ENCODE measurements around the gene URB1.
"Not testable (repeated sequence)": the region's sequence is repeated elsewhere in the genome, so short reads cannot be mapped to it uniquely, and the experiment has no call there.

Gene URB1

DNA sequence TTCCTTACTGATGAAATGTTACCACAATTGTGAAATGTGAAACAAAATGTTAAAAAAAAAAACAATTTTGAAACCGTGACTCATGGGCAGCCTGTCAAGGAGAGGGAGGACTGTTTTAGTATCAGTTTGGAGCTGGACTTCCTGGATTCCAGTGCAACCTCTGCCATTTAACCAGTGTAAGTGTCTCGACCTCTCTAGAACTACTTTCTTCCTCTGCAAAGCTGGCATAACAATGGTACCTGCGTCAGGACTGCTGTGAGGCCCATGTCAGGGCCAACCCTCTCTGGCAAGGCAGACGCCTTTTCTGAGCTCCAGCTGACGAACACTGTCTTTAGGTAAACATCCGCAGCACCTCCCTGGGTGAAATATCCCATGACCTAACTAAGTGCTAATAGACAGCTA is 20.9 kb downstream of the URB1 start:
- DNase-seq = no peak

DNA sequence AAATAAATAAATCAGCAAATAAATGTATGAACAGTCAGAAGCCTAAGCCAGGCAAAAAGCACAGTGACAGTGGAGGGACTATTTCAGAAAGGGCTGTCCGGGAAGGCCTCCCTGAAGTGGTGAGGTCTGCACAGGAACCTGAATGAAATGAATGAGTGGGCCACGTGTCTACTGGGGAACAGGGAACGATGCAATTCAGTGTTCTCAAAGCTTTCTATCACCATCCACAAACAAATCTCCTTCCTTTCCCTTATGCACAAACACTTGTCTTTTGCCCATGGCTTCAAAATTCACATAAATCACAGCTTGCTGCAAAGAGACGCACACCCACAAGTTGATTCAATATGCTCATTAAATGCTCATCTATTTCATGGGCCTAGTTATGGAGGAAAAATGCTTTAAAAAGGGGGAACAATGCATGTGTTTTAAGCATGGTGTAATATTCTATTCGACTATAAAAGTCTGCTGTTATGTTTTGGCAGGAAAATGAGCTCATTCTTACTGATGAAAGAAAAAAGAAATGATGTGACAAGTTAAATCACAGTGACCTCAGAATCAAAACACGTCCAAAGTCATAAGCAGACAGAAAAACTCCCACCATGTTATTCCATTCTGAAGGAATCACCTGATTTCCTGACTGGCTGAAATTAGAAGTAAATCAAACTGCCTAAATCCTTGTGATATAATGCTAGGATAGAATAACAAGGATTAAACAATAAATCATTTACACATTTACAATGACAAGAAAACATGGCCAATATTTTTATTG is 21.6 kb downstream of the URB1 start:
- DNase-seq = no peak

DNA sequence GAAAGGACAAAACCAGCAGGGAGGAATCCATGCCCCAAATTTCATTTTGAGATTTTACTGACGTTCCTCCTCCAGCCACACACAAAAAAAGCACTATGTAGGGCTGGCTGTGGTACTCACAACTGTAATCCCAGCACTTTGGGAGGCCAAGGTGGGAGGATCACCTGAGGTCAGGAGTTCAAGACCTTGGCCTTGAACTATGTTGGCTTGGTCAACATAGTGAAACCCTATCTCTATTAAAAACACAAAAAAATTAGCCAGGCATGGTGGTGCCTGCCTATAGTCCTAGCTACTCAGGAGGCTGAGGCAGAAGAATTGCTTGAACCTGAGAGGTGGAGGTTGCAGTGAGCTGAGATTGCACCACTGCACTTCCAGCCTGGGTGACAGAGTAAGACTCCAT is 23.9 kb downstream of the URB1 start:
- not testable (repeated sequence) for DNase-seq

DNA sequence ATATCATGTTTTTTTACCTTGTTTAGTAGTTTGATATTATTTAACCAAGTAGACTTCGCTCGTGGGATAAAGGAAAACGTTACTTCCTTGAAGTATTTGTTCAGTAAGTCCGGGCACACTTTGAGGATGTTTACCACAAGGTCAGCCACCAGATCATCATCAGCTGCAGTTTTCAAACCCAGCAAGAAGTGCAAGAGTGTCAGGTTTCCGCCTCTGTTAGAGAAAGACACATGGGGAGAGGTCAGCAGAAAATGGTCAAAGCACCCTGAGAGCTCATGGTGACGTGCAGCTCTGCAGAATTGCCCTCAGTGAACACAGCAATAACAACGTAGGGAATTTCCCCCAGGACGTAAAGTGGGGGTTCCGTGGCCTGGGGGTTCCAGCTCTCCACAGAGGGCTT is 24.4 kb downstream of the URB1 start:
- no peak for DNase-seq

DNA sequence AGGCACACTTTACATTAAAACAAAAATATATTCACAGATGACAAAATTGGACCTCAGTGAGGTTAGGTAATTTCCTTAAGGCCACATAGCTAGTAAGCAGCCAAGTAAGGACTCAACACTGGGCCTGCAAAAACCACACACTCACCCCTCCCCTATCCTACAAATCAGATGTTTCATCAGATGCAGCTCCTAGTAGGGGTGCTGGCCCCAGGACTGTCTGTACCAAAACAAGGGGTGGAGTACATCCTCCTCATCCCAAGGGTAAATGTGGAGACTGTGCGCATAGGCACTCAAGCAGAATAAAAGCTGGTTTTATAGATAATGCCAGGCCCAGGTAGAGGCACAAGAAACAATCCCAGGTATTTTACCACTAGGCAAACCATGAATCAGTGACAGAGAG is 25.7 kb downstream of the URB1 start:
- DNase-seq = no peak

DNA sequence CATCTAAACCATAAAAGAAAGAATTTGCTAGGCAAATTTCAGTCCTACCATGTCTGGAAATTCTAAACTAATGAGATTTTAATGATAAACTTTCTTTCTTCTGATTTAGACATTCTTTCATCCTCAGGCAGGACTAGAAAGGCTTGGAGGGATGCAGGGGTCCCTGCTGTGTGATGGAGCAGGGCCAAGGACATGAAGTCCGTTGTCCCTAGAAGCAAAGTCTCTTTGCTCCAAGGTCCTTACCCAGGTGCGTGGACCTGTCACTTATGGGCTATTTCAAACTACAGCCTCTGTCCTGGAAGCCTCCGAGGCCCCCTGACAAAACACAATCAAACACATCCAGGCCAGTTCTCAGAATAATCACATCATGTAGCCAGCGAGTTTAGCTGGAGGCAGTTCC is 26.6 kb downstream of the URB1 start:
- DNase-seq = no peak

DNA sequence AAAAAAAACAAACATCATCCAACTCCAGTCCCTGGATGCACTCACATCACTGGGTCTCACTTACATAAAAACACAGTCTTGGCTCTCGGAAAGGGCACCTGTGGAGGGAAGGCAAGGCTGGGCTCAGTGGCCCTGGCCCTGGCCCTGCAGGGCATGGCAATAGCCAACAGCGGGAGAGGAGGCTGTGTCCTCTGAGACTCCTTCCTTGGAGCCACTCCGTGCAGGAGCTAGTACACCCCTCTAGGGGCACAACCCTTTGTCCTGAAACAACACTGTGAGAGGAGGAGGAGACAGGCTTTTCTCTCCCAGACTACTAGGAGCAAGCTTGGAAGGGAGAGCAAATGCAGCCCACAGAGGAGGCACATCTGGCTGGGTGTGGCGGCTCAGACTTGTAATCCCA is 28.0 kb downstream of the URB1 start:
- no peak for DNase-seq

DNA sequence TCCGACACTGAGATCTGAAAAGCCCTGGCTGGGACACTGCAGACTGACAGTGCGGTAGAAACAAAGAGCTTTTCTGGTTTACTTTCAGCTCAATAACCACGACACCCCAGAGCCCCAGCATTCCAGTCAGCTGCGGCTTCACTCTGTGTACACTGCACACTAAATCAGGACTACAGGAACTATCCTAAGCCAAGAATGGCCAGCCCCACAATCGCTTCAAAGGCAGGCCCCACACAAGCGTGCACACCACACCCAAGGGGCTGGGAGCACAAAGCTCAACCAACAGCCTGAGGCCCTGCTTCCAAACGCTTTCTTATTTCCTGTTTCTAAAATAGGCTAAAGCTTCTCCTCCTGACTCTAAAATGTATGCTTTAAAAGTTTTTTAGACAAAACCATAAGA is 28.4 kb downstream of the URB1 start:
- peak in 3 of 58 donors; percentile 16 to 19 (median 17) for DNase-seq

DNA sequence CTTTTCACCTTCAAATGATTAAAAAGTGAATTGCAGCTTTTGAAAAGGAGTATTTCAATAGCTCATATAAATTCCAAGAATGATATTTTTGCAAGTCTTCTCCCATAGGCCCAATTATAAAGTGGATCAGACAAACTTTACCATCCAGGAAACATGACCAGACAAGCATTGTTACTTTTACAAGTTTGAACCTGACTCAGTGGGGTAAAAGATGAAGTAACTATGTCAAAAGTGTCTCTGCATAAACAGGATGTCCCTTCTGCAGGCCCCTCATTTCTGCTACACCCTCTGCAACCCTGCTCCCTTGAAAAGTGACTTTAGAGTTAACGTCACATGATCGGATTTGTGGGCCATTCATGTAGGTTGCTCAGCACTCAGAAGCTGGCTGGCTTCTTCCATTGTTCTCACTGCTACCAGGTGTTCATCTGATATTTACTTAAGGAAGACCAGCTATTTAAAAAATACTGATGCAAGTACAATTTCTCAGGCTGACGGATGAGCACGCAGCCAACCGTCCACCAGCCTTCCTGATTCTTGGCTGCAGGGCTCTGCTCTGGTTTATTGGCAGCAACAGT is 32.3 kb downstream of the URB1 start:
- DNase-seq = no peak

DNA sequence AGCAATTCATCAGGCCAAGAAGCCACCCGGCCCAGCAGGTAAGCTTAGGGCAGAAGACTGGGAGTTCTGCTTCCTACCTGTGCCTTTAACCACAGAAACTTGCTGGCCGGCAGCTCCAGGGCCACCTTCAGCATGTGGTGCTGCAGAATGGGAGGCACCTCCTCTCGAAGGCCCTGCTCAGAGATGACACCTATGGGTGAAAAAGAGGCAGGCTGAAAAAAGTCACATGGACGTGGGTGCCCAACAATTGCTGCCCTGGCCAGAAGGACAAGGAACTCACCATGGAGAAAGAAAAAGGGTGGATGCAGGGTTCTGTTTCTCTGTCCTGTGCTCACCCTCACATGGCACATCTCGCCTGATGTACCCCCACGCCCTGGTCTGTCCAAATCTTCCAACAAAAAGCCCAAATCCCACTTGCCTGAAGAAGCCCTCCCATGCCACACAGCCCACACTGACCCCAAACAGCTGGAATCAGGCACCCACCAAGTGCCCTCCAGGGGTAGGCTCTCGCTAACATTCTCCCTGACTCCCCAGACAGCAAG is 33.0 kb downstream of the URB1 start:
- peak in 2 of 58 donors; percentile 22 to 31 for DNase-seq

DNA sequence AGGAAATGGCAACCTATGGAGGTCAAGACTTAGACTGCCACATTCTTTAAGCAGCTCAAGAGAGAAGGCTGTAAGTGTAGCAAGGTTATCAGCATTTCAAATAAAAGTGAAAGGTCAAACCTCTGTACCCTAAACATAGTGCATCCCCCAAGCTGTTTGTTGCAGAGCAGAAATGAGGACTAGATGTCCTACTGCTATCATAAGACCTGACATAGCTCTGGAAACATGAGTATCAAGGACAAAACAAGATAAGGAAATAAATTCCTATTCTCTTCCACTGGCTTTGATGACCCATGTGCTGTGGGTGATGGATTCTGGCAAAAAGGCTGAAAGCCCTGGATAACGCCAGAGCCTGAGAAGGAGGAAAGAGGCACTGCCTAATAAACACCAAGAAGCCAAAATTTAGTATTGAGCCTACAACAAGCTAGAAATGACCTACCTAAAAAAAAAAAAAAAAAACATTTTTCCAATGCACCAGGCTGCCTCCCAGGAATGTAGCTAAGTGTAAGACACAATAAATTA is 35.9 kb downstream of the URB1 start:
- no peak for DNase-seq

DNA sequence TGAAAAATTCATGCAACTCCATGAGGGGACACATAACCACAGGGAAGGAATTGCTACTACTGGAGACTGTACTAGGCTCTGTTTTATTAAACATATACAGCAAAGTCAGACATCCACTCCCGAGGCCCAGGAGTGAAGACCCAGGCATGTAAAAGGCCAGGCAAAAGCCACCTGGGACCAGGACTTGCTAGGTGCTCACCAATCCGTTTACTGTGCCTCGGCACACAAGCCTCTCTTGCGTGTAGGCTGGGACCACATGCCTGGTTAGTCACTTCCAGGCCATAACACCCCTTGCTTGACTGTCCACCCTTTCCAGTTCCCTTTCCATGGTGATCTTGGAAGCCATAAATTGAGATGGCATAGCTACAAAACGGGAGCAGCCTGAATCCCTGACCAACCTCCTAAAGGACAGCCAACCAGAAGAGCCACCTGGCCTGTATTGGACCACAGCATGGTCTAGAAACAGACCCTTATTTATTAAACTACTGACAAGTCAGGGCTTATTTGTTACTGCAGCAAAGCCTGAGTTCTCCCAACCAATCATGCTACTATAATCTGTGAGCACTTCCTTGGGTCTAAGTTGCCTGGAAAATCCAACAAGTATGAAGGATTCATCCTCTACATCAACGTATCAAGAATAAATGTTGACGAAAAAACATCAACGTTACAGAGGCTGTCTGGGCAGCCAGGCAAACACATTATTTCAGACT is 39.7 kb downstream of the URB1 start:
- no peak for DNase-seq

DNA sequence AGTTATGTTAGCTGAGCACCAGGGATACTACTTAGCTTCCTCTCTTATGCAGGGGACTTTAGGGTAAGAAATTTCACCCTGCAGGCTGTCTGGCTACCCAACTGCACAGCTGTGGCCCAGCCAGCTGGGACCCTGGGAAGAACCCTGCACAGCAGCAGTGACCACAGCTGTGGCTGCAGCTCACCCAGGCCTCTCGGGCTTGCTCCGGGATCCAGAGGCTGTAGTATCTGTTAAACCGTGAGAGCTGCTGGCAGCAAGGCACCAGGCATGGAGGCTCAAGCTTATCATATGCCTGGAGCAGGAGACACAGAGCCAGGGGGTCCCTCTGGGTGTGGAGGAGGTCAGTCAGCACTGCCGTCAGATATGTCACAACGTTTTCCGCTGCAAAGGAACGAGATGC is 40.3 kb downstream of the URB1 start:
- no peak for DNase-seq

DNA sequence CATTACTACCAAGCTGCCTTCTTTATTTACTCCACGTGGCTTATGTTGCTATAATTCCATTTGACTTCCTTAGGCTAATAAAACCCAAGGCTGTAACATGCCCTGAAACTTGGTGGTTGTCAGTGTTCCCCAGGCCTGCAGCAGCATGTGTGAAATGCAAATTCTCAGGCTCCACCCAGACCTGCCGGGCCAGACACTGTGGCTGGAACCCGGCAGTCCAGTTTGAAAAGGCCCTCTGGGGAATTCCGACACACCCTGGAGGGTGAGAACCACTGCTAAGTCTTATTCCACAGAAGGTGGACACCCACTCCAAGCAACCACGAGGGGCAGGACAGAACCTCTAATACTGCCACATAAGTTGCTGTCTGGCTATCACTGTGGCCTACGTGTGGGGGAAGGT is 41.4 kb downstream of the URB1 start:
- no peak for DNase-seq

DNA sequence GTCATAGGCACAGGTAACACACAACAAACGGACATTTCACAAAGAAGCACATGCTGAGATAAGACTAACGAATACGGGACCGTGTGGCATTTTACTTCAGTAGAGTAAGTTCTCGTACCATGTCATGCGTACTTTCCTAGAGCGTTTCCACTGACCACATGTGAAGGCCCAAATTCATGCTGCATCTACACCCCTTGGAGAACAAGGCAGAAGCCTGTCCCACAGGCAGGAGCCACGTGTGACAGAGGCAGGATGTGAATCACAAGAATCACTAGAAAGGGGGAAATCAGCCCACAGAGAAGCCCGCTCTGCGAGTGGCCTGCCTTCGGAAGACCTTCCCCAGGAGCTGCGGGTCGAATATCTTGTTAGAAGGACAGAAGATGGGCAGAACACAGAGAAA is 41.8 kb downstream of the URB1 start:
- no peak for DNase-seq

DNA sequence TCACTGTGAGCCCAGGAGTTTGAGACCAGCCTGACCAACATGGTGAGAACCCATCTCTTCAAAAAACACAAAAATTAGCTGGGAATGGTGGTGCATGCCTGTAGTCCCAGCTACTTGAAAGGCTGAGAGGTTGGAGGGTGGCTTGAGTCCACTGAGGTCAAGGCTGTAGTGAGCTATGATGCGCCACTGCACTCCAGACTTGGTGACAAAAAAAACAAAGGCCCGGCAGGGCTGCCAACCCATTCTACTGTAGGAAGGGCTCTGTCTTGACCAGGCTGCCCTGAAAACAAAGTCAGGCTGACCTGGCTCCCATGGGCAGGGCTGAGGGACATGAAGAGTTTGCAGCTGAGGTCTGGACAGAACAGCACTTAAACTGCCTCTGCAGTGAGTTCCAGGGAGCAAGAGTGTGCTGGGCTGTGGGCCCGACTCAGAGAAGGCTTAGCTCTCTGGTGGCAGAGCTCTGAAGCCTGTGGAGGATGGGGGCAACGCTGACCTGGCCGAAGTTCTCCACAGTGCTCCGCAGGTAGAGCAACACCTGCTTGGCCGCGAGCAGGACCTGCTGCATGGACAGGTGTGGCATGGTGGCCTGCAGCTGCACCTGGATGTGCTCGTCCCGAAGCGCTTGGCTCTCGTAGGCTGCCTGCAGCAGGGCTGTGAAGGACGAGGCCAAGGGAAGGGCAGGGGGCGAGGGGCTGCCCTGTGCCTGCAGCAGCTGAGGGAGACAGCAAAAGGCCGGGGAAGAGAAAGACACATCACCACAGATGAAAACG is 42.4 kb downstream of the URB1 start:
- DNase-seq = no peak

DNA sequence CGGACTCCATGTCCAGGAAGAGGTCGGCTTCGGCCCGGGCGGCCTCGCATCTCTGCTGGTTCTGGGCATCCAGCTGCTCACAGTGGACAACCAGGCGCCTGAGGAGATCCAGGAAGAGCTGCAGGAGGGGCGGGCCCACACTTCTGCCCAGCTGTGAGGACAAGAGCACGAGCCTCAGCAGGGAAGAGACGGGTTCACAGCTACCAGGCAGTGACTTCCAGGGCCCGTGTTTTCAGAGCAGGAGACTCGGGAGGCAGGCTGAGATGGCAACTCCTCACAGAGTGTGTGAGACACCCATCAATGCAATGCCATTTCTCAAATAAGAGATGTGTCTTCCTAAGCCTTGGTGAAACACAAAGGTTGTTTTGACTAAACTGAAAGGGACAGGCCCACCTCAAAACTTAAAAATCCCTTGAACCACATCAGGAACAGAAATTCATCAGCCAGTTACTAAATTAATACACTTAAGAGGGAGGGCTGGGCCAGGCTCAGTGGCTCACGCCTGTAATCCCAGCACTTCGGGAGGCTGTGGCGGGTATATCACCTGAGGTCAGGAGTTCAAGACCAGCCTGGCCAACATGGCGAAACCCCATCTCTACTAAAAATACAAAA is 43.4 kb downstream of the URB1 start:
- no peak for DNase-seq

DNA sequence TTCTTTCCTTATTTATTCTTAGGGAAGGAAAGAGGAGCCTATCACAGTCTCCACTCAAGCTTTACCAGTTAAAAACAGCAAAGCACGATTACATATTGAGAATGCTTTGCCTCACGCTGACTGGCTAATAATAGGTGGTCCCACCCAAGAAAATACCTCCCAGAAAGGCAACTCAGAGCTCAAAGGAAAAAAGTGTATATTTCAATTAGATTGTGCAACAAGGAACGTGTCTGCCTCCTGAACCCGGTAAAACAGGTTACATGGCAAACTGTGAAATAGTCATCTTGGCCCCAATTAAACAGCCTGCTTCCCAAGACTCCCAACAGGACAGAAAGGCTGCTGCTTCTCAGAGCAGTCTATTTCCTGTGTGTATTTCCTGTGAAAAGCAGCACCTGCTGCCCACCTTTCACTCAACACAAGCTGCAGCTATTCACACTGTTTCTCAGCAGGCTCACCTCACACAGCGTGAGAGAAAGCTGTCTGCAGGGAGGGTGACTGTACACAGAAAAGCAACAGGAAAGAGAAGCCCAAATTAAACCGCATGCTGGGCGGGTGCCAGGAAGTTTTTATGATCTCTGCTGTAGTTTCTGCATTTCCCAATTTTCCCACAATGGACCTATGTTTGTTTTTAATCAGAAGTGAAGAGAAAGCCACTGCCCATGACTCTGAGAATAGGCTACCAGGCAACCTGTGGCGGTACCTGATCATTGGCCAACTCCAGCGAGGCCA is 44.0 kb downstream of the URB1 start:
- DNase-seq = no peak

DNA sequence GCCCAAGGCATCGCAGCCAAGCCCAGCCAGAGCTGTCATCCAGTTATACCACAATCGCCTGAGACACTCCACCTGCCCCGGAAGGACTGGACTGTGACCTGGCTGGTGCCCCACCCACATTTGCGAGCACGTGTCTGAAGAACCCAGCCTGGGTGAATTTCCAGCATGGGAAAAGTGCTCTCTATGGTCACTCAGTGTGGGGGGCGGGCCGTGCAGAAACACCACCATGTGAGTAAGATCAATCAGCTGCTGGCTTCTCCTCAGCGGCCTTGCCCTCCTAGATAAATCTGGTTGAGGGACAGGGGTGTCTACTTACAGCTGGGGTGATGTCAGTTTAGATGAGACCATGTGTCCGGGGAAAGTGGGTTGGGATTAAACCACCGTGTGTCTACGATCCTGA is 44.8 kb downstream of the URB1 start:
- no peak for DNase-seq

DNA sequence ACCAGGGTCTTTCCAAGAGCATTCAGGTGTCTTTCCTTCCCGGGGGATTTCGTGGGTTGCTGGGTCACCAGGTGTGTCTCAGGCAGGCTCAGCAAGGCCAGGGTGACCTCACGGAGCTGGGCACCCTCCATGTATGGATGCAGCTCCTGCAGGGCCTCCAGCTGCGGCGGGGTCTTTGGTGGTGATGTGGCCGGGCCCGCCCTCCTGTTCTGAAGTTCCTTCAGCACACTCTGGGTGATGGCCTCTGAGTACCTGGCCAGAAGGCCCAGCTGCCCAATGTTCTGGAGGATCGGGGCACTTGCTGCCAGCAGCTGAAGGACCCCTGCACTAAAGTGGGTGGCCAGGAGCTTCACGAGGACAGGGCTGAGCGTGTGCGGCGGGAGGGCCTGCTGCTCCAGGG is 45.5 kb downstream of the URB1 start:
- no peak for DNase-seq

Data from anterior cingulate cortex (tissue), 58 donors.